ENCODE measurements around the gene SPC24. TPM values are rescaled to one million over a fixed set of nuclear protein-coding genes. Genes with fewer than 3 reads are reported as not detected.

Gene SPC24
- total and polyA plus RNA-seq, 8 donors = 0.20 to 1.4 (median 0.55) TPM

DNA sequence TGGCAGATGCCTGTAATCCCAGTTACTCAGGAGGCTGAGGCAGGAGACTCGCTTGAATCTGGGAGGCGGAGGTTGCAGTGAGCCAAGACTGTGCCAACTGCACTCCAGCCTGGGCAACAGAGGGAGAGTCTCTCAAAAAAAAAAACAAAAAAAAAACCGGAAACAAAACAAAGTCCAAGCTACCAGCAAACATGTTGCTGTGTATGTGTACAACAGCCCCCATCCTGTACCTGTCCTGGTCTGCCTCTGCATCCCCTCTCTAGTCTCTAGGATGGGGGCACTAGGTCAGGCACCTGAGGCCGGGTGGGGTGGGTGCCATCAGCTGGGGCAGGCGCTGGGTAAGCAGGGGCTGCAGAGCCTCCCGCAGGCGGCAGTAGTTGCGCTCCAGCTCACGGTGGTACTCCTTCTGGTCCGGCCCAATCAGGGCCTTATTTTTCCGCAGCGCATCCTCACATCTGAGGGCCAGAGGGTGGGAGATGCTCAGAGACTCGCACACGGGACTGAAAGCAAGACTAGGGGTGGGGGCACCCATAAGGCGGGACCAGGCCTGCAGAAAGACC, 44.5 kb upstream of the SPC24 start:
- H3K27me3 ChIP-seq = no peaks in the 10 kb centered on the region
- H3K9me3 ChIP-seq = no peaks in the 10 kb centered on the region
- intact Hi-C loops (cut with DNase I) = loop anchor here in 2 of 3 donors (5.0 to 10.0 kb wide), 2 partner anchors 68 to 165 kb away; no protein-coding TSS in a partner anchor
- DNase-seq = no peak
- TF ChIP-seq, protein P1, sequence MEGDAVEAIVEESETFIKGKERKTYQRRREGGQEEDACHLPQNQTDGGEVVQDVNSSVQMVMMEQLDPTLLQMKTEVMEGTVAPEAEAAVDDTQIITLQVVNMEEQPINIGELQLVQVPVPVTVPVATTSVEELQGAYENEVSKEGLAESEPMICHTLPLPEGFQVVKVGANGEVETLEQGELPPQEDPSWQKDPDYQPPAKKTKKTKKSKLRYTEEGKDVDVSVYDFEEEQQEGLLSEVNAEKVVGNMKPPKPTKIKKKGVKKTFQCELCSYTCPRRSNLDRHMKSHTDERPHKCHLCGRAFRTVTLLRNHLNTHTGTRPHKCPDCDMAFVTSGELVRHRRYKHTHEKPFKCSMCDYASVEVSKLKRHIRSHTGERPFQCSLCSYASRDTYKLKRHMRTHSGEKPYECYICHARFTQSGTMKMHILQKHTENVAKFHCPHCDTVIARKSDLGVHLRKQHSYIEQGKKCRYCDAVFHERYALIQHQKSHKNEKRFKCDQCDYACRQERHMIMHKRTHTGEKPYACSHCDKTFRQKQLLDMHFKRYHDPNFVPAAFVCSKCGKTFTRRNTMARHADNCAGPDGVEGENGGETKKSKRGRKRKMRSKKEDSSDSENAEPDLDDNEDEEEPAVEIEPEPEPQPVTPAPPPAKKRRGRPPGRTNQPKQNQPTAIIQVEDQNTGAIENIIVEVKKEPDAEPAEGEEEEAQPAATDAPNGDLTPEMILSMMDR (IDR thresholded peaks at IDR 0.05) = no peak
- ATAC-seq = no peak
- H3K36me3 ChIP-seq = no peaks in the 10 kb centered on the region
- H3K4me3 ChIP-seq = no peak overlapping the region
- H3K4me1 ChIP-seq = peaks cover 0 to 5% (median 0%) of the 10 kb centered on the region in 3 donors
- FAIRE-seq = no peak
- H3K27ac ChIP-seq = no peak overlapping the region
- WGBS, 2 donors = 88 to 93% methylated on average over 15 of the region's 15 CpGs

DNA sequence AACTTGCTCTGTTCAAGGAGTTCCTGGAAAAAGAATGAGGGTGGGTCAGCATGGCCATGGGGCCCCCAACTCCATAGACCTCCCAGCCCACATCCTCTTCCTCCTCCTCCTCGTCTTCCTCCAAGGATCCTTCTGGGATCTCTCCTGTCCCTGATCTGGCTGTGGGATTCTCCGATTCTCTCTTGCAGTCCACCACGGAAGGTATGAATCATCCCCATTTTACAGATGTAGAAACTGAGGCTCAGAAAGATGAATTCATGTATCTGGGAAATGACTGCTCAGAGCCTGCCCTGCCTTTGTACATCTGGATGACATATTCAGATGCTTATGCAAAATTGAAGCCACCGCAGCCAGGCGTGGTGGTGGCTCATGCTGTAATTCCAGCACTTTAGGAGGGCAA, 43.9 kb upstream of the SPC24 start:
- DNase-seq (no peak), FAIRE-seq (no peak), ATAC-seq (no peak)
- Histone ChIP-seq H3K27ac (no peak overlapping the region), H3K27me3 (no peaks in the 10 kb centered on the region), H3K4me3 (no peak overlapping the region), H3K36me3 (no peaks in the 10 kb centered on the region), H3K9me3 (no peaks in the 10 kb centered on the region), H3K4me1 (peaks cover 0 to 5% (median 0%) of the 10 kb centered on the region in 3 donors)
- TF ChIP-seq, protein P1 (IDR thresholded peaks at IDR 0.05) = no peak
- intact Hi-C loops (cut with DNase I) = no loop called here
- WGBS, 2 donors = 69 to 94% methylated on average over 5 of the region's 5 CpGs

DNA sequence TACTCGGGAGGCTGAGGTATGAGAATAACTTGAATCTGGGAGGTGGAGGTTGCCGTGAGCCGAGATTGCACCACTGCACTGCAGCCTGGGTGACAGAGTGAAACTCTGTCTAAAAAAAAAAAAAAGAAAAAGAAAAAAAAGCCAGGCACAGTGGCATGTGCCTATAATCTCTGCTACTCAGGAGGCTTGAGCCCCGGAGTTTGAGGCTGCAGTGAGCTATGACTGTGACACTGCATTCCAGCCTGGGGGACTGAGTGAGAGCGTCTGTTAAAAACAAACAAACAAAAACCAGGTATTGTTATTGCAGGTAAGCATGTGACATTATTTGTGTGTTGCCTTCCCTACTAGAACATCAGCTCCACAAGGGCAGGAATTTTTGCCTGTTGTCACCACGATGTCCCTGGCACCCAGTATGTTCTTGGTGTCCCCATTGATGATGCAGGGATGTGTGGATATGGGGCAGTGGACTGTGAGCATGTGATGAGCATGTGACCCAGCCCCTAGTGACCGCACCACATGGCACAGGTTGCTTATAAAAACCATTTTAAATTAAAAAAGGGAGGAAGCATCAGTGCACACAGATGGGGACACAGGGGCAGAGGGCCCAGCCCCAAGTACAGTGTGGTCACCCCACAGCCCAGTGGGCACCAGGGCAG, 43.3 kb upstream of the SPC24 start:
- no peak for ATAC-seq
- no peak for DNase-seq
- no peaks in the 10 kb centered on the region for H3K9me3 ChIP-seq
- 69 to 70% methylated on average over 7 of the region's 7 CpGs for whole genome bisulfite sequencing, 2 donors
- FAIRE-seq = no peak
- no peaks in the 10 kb centered on the region for H3K27me3 ChIP-seq
- H3K36me3 ChIP-seq = peaks cover 0 to 1% (median 0%) of the 10 kb centered on the region in 3 donors
- peak overlapping the region in 1 of 4 donors; percentile 37 for H3K27ac ChIP-seq
- intact Hi-C loops (cut with DNase I) = no loop called here
- no peak overlapping the region for H3K4me3 ChIP-seq
- TF ChIP-seq, protein P1 (IDR thresholded peaks at IDR 0.05) = no peak
- peaks cover 0 to 5% (median 0%) of the 10 kb centered on the region in 3 donors for H3K4me1 ChIP-seq

DNA sequence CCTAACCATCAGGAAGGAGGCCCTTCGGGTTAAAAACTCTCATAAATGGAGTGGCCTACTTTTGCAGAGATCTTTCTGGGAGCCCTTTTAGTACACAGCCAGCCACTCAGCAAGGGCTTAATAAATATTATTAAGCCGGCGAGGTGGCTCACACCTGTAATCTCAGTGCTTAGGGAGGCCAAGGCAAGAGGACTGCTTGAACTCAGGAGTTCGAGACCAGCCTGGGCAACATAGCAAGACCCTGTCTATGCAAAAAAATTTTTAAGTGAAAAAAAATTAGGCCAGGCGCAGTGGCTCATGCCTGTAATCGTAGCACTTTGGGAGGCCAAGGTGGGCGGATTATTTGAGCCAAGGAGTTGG, 42.6 kb upstream of the SPC24 start:
- no peaks in the 10 kb centered on the region for H3K27me3 ChIP-seq
- DNase-seq (no peak), ATAC-seq (no peak), FAIRE-seq (no peak)
- intact Hi-C loops (cut with DNase I) = no loop called here
- H3K27ac ChIP-seq = peak overlapping the region; percentile 60 to 86 (median 76)
- no peaks in the 10 kb centered on the region for H3K9me3 ChIP-seq
- peaks cover 0 to 9% (median 6%) of the 10 kb centered on the region in 3 donors for H3K36me3 ChIP-seq
- H3K4me1 ChIP-seq = peaks cover 0 to 5% (median 0%) of the 10 kb centered on the region in 3 donors
- TF ChIP-seq, protein P1 (IDR thresholded peaks at IDR 0.05) = no peak
- 57 to 70% methylated on average over 7 of the region's 7 CpGs for WGBS, 2 donors
- H3K4me3 ChIP-seq = peak overlapping the region in 2 of 4 donors; percentile 57 to 61

Data from pancreas (tissue), 10 donors.